NB4 (cell line): ENCODE results near the gene OBSL1.

ENCODE experiments used
- CTCF ChIP-seq: IDR thresholded peaks from one replicate; pipeline ENCODE4 v1.5.1; 2012; ENCODE audit warnings: low read depth, low read length
- MAX ChIP-seq: IDR thresholded peaks from 2 replicates; pipeline ENCODE4 v1.6.1; 2011; ENCODE audit warnings: low read depth, low read length
- MYC ChIP-seq: IDR thresholded peaks from 2 replicates; pipeline ENCODE4 v1.6.1; 2011; ENCODE audit warnings: low read depth, low read length
- POLR2A ChIP-seq: IDR thresholded peaks from 2 replicates; pipeline ENCODE4 v1.6.1; 2011; ENCODE audit warnings: mild to moderate bottlenecking; ENCODE audit not compliant: insufficient read length; ENCODE audit errors: extremely low read depth

GRCh38 chr2:219502618-219503017, 68.7 kb downstream of the OBSL1 start:
- TF ChIP-seq POLR2A (no peak), CTCF (no peak), MAX (no peak), MYC (no peak)
